HepG2 (cell line): ENCODE results near the gene DPM2. TPM values are rescaled to one million over a fixed set of nuclear protein-coding genes. Genes with fewer than 3 reads are reported as not detected.

Source experiments
- ELF4 ChIP-seq: sonication (generic); formaldehyde crosslinking; IDR thresholded peaks from 2 replicates; pipeline ENCODE4 v1.5.0; 2020; ENCODE audit warnings: missing genetic modification reagents, mild to moderate bottlenecking, moderate library complexity, borderline replicate concordance
- FOXC1 ChIP-seq: sonication (generic); formaldehyde crosslinking; IDR thresholded peaks from 2 replicates; pipeline ENCODE4 v1.8.0; 2022; ENCODE audit warnings: mild to moderate bottlenecking, missing genetic modification reagents, borderline replicate concordance
- TGIF2 ChIP-seq: IDR thresholded peaks from 2 replicates; pipeline ENCODE4 v1.6.1; 2016; ENCODE audit warnings: control low read depth, missing compliant biosample characterization
- ZNF354B ChIP-seq: sonication (generic); formaldehyde crosslinking; IDR thresholded peaks from 2 replicates; pipeline ENCODE4 v1.8.0; 2022; ENCODE audit warnings: mild to moderate bottlenecking, missing genetic modification reagents
- ZNF431 ChIP-seq: sonication (generic); formaldehyde crosslinking; IDR thresholded peaks from 2 replicates; pipeline ENCODE4 v1.9.0; 2022; ENCODE audit warnings: missing genetic modification reagents, low read depth, mild to moderate bottlenecking, borderline replicate concordance
- ZNF547 ChIP-seq: sonication (generic); formaldehyde crosslinking; IDR thresholded peaks from 2 replicates; pipeline ENCODE4 v1.5.1; 2020; ENCODE audit warnings: mild to moderate bottlenecking, missing genetic modification reagents
- ZNF629 ChIP-seq: sonication (generic); formaldehyde crosslinking; conservative IDR thresholded peaks from 2 replicates; pipeline ENCODE4 v1.5.0; 2020; ENCODE audit warnings: missing genetic modification reagents
- ZNF709 ChIP-seq: sonication (generic); formaldehyde crosslinking; IDR thresholded peaks from 2 replicates; pipeline ENCODE4 v1.5.0; 2020; ENCODE audit warnings: mild to moderate bottlenecking, missing genetic modification reagents
- ZNF724P ChIP-seq: sonication (generic); formaldehyde crosslinking; IDR thresholded peaks from 2 replicates; pipeline ENCODE4 v1.8.0; 2022; ENCODE audit warnings: missing genetic modification reagents, borderline replicate concordance
- polyA plus RNA-seq, 8 experiments: library from polyadenylated mRNA; depleted of rRNA in 3 of 8; stranded (reverse) in 7 of 8; unstranded in 1 of 8; fragments of >200 nt; fragmentation: Illumina TruSeq in 4 of 8; extraction: Trizol in 4 of 8; gene quantifications; 2 replicates each; pipeline versions ENCODE4 v1.2.1 to v1.2.3, GENCODE V29; 2011 to 2016; ENCODE audit warnings: low read depth in 4 of 8, missing spikeins in 1 of 8, mixed read lengths in 1 of 8; ENCODE audit not compliant: insufficient read depth in 1 of 8
- total RNA-seq, 5 experiments: library from RNA; depleted of rRNA; stranded (reverse); fragments of >200 nt; fragmentation: Illumina TruSeq; extraction: Trizol; gene quantifications; 2 replicates each; pipeline ENCODE4 v1.2.3, GENCODE V29; 2016; ENCODE audit warnings: low read depth in 1 of 5
- TF ChIP-seq, protein P1 (sequence below): IDR thresholded peaks from 2 replicates; pipeline ENCODE4 v1.6.1; 2016; ENCODE audit warnings: missing biosample characterization, missing genetic modification reagents, low read depth
- TF ChIP-seq, protein P2 (sequence below): sonication (generic); formaldehyde crosslinking; IDR thresholded peaks from 2 replicates; pipeline ENCODE4 v1.5.1; 2020; ENCODE audit warnings: missing genetic modification reagents, mild to moderate bottlenecking, borderline replicate concordance
- TF ChIP-seq, protein P3 (sequence below): sonication (generic); formaldehyde crosslinking; IDR thresholded peaks from 2 replicates; pipeline ENCODE4 v1.4.0; 2020; ENCODE audit warnings: mild to moderate bottlenecking, missing genetic modification reagents, borderline replicate concordance
- TF ChIP-seq, protein P4 (sequence below): conservative IDR thresholded peaks from 2 replicates; pipeline ENCODE4 v1.6.1; 2018; ENCODE audit warnings: missing genetic modification reagents
- TF ChIP-seq, protein P5 (sequence below): IDR thresholded peaks from 2 replicates; pipeline ENCODE4 v1.6.1; 2016
- TF ChIP-seq, protein P6 (sequence below): sonication (generic); formaldehyde crosslinking; IDR thresholded peaks from 2 replicates; pipeline ENCODE4 v1.9.0; 2022; ENCODE audit warnings: missing genetic modification reagents, mild to moderate bottlenecking, borderline replicate concordance

DPM2 gene
- total and polyA plus RNA-seq, 2 of the 13 experiments (the other 11 are each of a cell fraction or from before 2014, with no cell fraction given) = 24.8 to 35.3 TPM

DNA sequence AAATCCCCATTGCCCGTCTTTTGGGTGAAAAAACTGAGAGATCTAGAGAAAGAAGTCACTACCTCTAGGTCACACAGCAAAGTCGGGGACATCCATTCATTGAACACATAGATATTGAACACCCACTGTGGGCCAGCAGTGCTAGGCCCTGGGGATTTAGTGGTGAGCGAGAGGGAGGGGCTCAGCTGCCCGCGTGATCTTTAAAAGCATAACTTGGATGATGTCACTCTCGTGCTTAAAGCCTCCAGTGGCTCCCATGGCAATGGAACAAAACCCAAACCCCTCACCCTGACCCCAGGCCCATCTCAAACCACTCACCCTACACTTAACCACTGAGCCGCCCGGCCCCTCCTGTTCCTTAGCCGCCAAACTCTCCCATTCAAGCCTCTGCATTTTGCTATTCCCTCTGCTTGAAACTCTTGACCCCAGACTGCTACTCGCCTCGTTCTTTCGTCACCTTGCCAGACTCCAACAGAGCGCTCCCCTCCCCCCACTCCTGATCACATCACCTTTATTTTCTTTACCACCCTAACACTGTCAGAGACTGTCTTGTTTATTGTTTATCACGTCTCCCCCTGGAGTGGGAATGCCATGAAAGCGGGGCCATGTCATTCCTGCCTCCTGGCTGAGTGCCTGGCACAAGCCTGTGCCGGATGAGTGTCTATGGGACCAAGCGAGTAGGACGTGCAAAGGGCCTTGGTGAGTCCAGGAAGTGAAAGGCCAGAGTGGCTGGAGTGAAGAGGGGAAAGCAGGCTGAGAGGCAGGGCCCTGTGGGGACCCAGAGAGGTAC, 6.4 kb downstream of the DPM2 start (continued):
- TF ChIP-seq, protein P1, sequence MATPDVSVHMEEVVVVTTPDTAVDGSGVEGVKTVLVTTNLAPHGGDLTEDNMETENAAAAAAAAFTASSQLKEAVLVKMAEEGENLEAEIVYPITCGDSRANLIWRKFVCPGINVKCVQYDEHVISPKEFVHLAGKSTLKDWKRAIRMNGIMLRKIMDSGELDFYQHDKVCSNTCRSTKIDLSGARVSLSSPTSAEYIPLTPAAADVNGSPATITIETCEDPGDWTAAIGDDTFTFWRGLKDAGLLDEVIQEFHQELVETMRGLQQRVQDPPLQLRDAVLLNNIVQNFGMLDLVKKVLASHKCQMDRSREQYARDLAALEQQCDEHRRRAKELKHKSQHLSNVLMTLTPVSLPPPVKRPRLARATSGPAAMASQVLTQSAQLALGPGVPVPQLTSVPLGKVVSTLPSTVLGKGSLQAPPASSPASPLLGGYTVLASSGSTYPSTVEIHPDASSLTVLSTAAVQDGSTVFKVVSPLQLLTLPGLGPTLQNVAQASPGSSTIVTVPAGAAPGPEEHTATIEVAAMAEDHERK = no peak
- no peak for TF ChIP-seq ZNF629 (CRISPR knock-in tag)
- TF ChIP-seq, protein P2, sequence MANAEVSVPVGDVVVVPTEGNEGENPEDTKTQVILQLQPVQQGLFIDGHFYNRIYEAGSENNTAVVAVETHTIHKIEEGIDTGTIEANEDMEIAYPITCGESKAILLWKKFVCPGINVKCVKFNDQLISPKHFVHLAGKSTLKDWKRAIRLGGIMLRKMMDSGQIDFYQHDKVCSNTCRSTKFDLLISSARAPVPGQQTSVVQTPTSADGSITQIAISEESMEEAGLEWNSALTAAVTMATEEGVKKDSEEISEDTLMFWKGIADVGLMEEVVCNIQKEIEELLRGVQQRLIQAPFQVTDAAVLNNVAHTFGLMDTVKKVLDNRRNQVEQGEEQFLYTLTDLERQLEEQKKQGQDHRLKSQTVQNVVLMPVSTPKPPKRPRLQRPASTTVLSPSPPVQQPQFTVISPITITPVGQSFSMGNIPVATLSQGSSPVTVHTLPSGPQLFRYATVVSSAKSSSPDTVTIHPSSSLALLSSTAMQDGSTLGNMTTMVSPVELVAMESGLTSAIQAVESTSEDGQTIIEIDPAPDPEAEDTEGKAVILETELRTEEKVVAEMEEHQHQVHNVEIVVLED = no peak
- TF ChIP-seq FOXC1 (CRISPR knock-in tag) = no peak; the same call in 1 of the 2 replicates
- no peak for TF ChIP-seq ELF4 (CRISPR knock-in tag)
- no peak for TF ChIP-seq ZNF724P (CRISPR knock-in tag)
- TF ChIP-seq ZNF709 (CRISPR knock-in tag) = no peak
- TF ChIP-seq, protein P3, sequence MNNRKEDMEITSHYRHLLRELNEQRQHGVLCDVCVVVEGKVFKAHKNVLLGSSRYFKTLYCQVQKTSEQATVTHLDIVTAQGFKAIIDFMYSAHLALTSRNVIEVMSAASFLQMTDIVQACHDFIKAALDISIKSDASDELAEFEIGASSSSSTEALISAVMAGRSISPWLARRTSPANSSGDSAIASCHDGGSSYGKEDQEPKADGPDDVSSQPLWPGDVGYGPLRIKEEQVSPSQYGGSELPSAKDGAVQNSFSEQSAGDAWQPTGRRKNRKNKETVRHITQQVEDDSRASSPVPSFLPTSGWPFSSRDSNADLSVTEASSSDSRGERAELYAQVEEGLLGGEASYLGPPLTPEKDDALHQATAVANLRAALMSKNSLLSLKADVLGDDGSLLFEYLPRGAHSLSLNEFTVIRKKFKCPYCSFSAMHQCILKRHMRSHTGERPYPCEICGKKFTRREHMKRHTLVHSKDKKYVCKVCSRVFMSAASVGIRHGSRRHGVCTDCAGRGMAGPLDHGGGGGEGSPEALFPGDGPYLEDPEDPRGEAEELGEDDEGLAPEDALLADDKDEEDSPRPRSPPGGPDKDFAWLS = 0 out of 2 replicates have a peak, but pooled peaks have one; percentile 45
- no peak for TF ChIP-seq TGIF2
- TF ChIP-seq, protein P4, sequence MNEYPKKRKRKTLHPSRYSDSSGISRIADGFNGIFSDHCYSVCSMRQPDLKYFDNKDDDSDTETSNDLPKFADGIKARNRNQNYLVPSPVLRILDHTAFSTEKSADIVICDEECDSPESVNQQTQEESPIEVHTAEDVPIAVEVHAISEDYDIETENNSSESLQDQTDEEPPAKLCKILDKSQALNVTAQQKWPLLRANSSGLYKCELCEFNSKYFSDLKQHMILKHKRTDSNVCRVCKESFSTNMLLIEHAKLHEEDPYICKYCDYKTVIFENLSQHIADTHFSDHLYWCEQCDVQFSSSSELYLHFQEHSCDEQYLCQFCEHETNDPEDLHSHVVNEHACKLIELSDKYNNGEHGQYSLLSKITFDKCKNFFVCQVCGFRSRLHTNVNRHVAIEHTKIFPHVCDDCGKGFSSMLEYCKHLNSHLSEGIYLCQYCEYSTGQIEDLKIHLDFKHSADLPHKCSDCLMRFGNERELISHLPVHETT (CRISPR knock-in tag) = no peak
- TF ChIP-seq ZNF354B (CRISPR knock-in tag) = no peak
- TF ChIP-seq, protein P5, sequence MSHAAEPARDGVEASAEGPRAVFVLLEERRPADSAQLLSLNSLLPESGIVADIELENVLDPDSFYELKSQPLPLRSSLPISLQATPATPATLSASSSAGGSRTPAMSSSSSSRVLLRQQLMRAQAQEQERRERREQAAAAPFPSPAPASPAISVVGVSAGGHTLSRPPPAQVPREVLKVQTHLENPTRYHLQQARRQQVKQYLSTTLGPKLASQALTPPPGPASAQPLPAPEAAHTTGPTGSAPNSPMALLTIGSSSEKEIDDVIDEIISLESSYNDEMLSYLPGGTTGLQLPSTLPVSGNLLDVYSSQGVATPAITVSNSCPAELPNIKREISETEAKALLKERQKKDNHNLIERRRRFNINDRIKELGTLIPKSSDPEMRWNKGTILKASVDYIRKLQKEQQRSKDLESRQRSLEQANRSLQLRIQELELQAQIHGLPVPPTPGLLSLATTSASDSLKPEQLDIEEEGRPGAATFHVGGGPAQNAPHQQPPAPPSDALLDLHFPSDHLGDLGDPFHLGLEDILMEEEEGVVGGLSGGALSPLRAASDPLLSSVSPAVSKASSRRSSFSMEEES = no peak
- 0 out of 2 replicates have a peak, but pooled peaks have one; percentile 41 for TF ChIP-seq ZNF431 (CRISPR knock-in tag)
- no peak for TF ChIP-seq ZNF547
- TF ChIP-seq, protein P6, sequence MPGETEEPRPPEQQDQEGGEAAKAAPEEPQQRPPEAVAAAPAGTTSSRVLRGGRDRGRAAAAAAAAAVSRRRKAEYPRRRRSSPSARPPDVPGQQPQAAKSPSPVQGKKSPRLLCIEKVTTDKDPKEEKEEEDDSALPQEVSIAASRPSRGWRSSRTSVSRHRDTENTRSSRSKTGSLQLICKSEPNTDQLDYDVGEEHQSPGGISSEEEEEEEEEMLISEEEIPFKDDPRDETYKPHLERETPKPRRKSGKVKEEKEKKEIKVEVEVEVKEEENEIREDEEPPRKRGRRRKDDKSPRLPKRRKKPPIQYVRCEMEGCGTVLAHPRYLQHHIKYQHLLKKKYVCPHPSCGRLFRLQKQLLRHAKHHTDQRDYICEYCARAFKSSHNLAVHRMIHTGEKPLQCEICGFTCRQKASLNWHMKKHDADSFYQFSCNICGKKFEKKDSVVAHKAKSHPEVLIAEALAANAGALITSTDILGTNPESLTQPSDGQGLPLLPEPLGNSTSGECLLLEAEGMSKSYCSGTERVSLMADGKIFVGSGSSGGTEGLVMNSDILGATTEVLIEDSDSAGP (CRISPR knock-in tag) = no peak
